ENCODE measurements around the gene NSG1. TPM values are rescaled to one million over a fixed set of nuclear protein-coding genes. Genes with fewer than 3 reads are reported as not detected.

Gene NSG1
- total RNA-seq, 4 donors from 2014 or later, result 0.42 to 5.1 (median 2.7) TPM

DNA sequence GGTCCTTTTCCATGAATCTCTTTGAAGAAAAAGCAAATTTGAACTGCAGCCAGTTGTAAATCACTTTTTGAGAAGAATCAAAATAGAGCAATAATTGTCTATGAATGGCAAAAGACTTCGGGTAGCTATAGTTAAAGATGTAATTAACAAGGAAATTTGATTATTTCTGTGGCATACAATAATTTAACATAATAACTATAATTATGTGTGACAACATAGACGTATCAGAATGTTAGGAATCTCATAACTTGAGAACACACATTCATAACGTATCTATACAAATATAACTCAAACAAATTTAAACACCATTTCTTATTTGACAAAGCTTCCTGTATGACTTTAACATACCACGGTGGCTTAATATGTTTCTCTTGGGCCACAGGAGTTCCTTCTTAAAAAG is 36.0 kb upstream of the NSG1 start:
- Histone ChIP-seq H3K4me3 (no peak overlapping the region), H3K36me3 (no peaks in the 10 kb centered on the region), H3K27ac (replicated peaks in 1 of 4) (no peak overlapping the region), H3K27me3 (peaks cover 0 to 2% (median 0%) of the 10 kb centered on the region in 4 donors), H3K9me3 (no peaks in the 10 kb centered on the region), H3K4me1 (no peaks in the 10 kb centered on the region)
- TF ChIP-seq CTCF (IDR thresholded peaks at IDR 0.05) (no peak), EP300 (IDR thresholded peaks at IDR 0.05) (no peak), POLR2AphosphoS5 (IDR thresholded peaks at IDR 0.05) (no peak), POLR2A (IDR thresholded peaks at IDR 0.05; ENCODE audit: low read depth) (no peak)
- 55% methylated on average over 4 of the region's 4 CpGs for WGBS
- intact Hi-C loops (cut with DNase I), result no loop called here
- no peak for DNase-seq (ENCODE audit: extremely low spot score)

- WGBS, result 44% methylated on average over 1 of the region's 1 CpG
- no peaks in the 10 kb centered on the region for H3K4me1 ChIP-seq
- intact Hi-C loops (cut with DNase I), result no loop called here
- no peak for TF ChIP-seq CTCF (IDR thresholded peaks at IDR 0.05)
- DNase-seq (ENCODE audit: extremely low spot score), result no peak
- no peak overlapping the region for H3K4me3 ChIP-seq
- peaks cover 0 to 32% (median 0%) of the 10 kb centered on the region in 4 donors for H3K27me3 ChIP-seq
- no peaks in the 10 kb centered on the region for H3K9me3 ChIP-seq
- H3K27ac ChIP-seq (replicated peaks in 1 of 4), result no peak overlapping the region
- no peaks in the 10 kb centered on the region for H3K36me3 ChIP-seq
Measured at GRCh38 chr4:4355302-4355701, 31.6 kb upstream of the NSG1 start.

DNA sequence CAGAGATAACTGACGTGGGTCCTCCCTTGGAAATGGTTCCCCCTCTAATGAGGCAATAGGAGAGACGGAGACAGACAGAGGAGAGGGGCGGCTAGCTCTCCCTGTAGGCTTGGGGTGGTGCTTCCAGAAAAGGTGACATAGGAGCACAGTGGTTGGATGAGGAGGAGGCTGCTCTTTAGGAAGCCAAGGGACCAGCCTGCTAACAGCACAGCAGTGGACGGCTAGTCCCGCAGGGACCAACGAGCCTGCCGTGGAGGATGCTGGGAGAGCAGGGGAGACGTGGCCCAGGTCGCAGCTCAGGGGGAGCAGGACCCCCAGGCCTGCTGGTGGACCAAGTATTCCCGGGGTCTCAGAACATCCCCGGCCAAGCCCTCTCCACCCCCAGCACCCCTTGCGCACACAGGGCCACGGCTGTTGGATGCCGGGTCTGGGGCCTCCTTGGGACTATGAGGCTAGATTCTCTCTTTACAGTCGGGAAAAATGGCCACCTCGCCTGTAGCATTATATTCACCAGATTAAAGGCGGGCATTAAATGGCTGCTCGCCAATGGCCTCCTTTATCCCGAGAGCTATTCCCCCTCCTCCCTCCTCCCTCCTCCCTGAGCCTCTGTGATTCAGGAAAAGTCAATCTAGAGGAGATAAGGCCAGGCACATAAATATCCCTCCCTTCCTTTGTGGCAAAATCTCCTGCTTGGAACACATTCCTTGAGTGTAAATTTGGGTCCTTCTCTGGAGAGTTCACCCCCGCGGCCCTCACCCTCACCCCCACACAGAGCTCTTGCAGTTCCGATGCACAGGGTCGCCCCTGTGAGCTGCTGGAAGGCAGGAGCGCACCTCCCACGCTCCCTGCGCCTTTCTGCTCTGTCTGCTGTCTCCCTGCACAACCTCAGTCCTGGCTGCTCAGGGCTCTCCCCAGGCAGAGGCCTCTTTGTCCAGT is 30.5 kb upstream of the NSG1 start:
- DNase-seq (ENCODE audit: extremely low spot score), result no peak
- WGBS, result 77% methylated on average over 21 of the region's 26 CpGs
- no peak overlapping the region for H3K4me3 ChIP-seq
- H3K36me3 ChIP-seq, result no peaks in the 10 kb centered on the region
- TF ChIP-seq POLR2AphosphoS5 (IDR thresholded peaks at IDR 0.05), result no peak
- no peak for TF ChIP-seq EP300 (IDR thresholded peaks at IDR 0.05)
- no peak for TF ChIP-seq POLR2A (IDR thresholded peaks at IDR 0.05; ENCODE audit: low read depth)
- no peak for TF ChIP-seq CTCF (IDR thresholded peaks at IDR 0.05)
- intact Hi-C loops (cut with DNase I), result no loop called here
- no peaks in the 10 kb centered on the region for H3K4me1 ChIP-seq
- H3K27ac ChIP-seq (replicated peaks in 1 of 4), result no peak overlapping the region
- no peaks in the 10 kb centered on the region for H3K9me3 ChIP-seq
- H3K27me3 ChIP-seq, result peaks cover 0 to 42% (median 0%) of the 10 kb centered on the region in 4 donors

GRCh38 chr4:4358093-4358854 is 28.6 kb upstream of the NSG1 start:
- no peak for DNase-seq (ENCODE audit: extremely low spot score)
- 56% methylated on average over 13 of the region's 13 CpGs for WGBS
- Histone ChIP-seq H3K36me3 (no peaks in the 10 kb centered on the region), H3K27ac (replicated peaks in 1 of 4) (no peak overlapping the region), H3K9me3 (no peaks in the 10 kb centered on the region), H3K27me3 (peaks cover 0 to 42% (median 0%) of the 10 kb centered on the region in 4 donors), H3K4me3 (no peak overlapping the region), H3K4me1 (no peaks in the 10 kb centered on the region)
- TF ChIP-seq POLR2AphosphoS5 (IDR thresholded peaks at IDR 0.05), result no peak
- TF ChIP-seq POLR2A (IDR thresholded peaks at IDR 0.05; ENCODE audit: low read depth), result no peak
- no peak for TF ChIP-seq EP300 (IDR thresholded peaks at IDR 0.05)
- TF ChIP-seq CTCF (IDR thresholded peaks at IDR 0.05), result no peak
- intact Hi-C loops (cut with DNase I), result no loop called here
